ENCODE data around the gene F7. TPM values are rescaled to one million over a fixed set of nuclear protein-coding genes. Genes with fewer than 3 reads are reported as not detected.

F7 gene
- total and polyA plus RNA-seq, 2 donors (not counting 3 experiments of a cell fraction or from before 2014, with no cell fraction given), result not detected

DNA sequence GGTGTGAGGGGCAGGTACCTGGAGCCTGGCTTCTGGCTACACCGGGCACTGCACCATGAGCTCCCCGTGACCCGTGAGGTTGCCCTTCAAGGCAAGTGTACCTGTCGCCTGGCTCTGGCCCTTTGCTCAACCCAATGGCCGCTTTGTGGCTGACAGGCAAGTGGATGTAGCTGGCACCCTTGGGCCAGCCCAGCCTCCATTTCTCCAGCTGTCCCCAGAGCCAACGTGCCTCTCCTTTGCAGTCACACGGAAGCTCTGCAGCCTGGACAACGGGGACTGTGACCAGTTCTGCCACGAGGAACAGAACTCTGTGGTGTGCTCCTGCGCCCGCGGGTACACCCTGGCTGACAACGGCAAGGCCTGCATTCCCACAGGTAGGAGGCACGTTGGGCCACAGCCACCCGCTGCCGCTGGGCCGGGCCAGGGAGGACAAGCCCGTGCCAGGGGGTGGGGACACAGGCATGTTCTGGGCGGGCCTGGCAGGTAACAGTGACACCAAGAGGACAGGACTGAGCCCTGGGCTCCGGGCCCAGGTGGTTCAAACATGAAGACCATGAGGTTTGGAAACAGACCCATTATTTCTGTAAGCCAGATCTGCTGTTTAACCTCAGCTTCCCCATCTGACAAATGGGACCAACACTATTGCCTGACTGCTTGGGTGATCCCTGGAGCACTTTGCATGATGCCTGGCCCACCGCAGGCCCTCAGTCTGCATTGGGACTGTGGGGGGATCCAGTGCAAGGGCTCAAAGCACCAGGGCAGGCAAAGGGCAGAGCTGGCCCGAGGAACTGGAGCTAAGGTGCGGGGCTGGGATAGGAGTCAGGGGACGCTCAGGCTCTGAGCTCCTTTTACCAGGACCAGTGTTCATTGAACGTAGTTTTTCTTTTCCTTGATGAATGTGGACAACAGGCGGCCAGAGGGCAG is 35.3 kb downstream of the F7 start:
- Histone ChIP-seq H3K27ac (ENCODE audit: insufficient read depth, low read depth, low read length) (no peak overlapping the region), H3K4me3 (replicated peaks in 1 of 3; ENCODE audit: insufficient read depth in 1 of 3, low read depth in 1 of 3, low read length in 3 of 3) (no peak overlapping the region), H3K4me2 (ENCODE audit: insufficient read depth, low read length) (no peak overlapping the region), H4K20me1 (replicated peaks; ENCODE audit: control insufficient read depth, extremely low read depth, insufficient read depth, low read length) (no peaks in the 10 kb centered on the region), H3K27me3 (ENCODE audit: control insufficient read depth in 2 of 2, insufficient read depth in 2 of 2, low read length in 2 of 2) (peaks cover 9% of the 10 kb centered on the region in 2 experiments), H3K4me1 (ENCODE audit: control insufficient read depth, extremely low read depth, insufficient read depth, low read length) (no peaks in the 10 kb centered on the region), H3K79me2 (ENCODE audit: control insufficient read depth, insufficient read depth, low read length) (no peaks in the 10 kb centered on the region), H3K9me3 (replicated peaks; ENCODE audit: control insufficient read depth, insufficient read depth, low read length) (no peaks in the 10 kb centered on the region), H2AFZ (ENCODE audit: low read depth, low read length) (no peak overlapping the region), H3K9me1 (replicated peaks; ENCODE audit: control insufficient read depth, extremely low read depth, insufficient read depth, low read length) (no peaks in the 10 kb centered on the region), H3K9ac (replicated peaks; ENCODE audit: extremely low read depth, insufficient read depth, low read length) (no peak overlapping the region), H3K36me3 (ENCODE audit: control insufficient read depth in 2 of 2, extremely low read depth in 1 of 2, insufficient read depth in 2 of 2, low read length in 2 of 2) (no peaks in the 10 kb centered on the region)
- TF ChIP-seq MYC (IDR thresholded peaks at IDR 0.05; ENCODE audit: low read depth, low read length), result no peak
- no peak for TF ChIP-seq POLR2AphosphoS5 (IDR thresholded peaks at IDR 0.05; ENCODE audit: insufficient read depth, low read depth, low read length)
- TF ChIP-seq, protein P1, sequence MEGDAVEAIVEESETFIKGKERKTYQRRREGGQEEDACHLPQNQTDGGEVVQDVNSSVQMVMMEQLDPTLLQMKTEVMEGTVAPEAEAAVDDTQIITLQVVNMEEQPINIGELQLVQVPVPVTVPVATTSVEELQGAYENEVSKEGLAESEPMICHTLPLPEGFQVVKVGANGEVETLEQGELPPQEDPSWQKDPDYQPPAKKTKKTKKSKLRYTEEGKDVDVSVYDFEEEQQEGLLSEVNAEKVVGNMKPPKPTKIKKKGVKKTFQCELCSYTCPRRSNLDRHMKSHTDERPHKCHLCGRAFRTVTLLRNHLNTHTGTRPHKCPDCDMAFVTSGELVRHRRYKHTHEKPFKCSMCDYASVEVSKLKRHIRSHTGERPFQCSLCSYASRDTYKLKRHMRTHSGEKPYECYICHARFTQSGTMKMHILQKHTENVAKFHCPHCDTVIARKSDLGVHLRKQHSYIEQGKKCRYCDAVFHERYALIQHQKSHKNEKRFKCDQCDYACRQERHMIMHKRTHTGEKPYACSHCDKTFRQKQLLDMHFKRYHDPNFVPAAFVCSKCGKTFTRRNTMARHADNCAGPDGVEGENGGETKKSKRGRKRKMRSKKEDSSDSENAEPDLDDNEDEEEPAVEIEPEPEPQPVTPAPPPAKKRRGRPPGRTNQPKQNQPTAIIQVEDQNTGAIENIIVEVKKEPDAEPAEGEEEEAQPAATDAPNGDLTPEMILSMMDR (IDR thresholded peaks at IDR 0.05; ENCODE audit: extremely low read depth in 1 of 2, insufficient read depth in 1 of 2, low read depth in 1 of 2, low read length in 2 of 2), result no peak
- no peak for TF ChIP-seq EZH2 (IDR thresholded peaks at IDR 0.05; ENCODE audit: borderline replicate concordance, low read depth, low read length, severe bottlenecking)
- no peak for TF ChIP-seq FOS (IDR thresholded peaks at IDR 0.05; ENCODE audit: borderline replicate concordance, insufficient read depth, low read length)
- TF ChIP-seq, protein P2, sequence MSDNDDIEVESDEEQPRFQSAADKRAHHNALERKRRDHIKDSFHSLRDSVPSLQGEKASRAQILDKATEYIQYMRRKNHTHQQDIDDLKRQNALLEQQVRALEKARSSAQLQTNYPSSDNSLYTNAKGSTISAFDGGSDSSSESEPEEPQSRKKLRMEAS (IDR thresholded peaks at IDR 0.05; ENCODE audit: insufficient read depth, insufficient read length), result no peak
- TF ChIP-seq POLR2A (IDR thresholded peaks at IDR 0.05; ENCODE audit: low read depth, low read length), result no peak
- TF ChIP-seq GATA2 (IDR thresholded peaks at IDR 0.05; ENCODE audit: insufficient read depth, insufficient read length, low read depth, low read length), result no peak
- intact Hi-C loops (cut with micrococcal nuclease) (no loop called here), dilution Hi-C loops (cut with MboI; ENCODE audit: extremely low pct_ligation_motif_present, low sequenced_read_pairs) (no loop called here)
- no peak for DNase-seq (ENCODE audit: low read depth, low spot score)
- BruUV-seq (replicated peaks), result no TSS peak
- no peak for FAIRE-seq
- ChIA-PET CTCF (no interaction called here), POLR2A (no interaction called here)
